22Rv1 (cell line): ENCODE results near the gene CCDC122.

ENCODE experiments used
- H3K27ac ChIP-seq: fragments of 450-650 bp; 2 replicates; pipeline ENCODE4 v1.5.1; 2017
- CTCF ChIP-seq: fragments of 450-650 bp; IDR thresholded peaks from 2 replicates; pipeline ENCODE4 v1.5.1; 2017; ENCODE audit warnings: mild to moderate bottlenecking
- ZFX ChIP-seq: fragments of 450-650 bp; IDR thresholded peaks from 2 replicates; pipeline ENCODE4 v1.6.1; 2017; ENCODE audit warnings: antibody characterized with exemption, borderline replicate concordance

Gene CCDC122

GRCh38 chr13:43911871-43912270 is 32.3 kb upstream of the CCDC122 start:
- no peak for TF ChIP-seq CTCF
- TF ChIP-seq ZFX: no peak
- H3K27ac ChIP-seq: no peak overlapping the region

- no peak for TF ChIP-seq CTCF
- no peak for TF ChIP-seq ZFX
- H3K27ac ChIP-seq: no peak overlapping the region
Observed at GRCh38 chr13:43911278-43911677, 31.7 kb upstream of the CCDC122 start.

GRCh38 chr13:43910856-43911255 is 31.3 kb upstream of the CCDC122 start:
- no peak overlapping the region for H3K27ac ChIP-seq
- TF ChIP-seq CTCF (no peak), ZFX (no peak)

- TF ChIP-seq ZFX: no peak
- peak; percentile 73 for TF ChIP-seq CTCF
- no peak overlapping the region for H3K27ac ChIP-seq
Observed at GRCh38 chr13:43908156-43909126, 28.9 kb upstream of the CCDC122 start.

GRCh38 chr13:43905435-43906031 is 26.0 kb upstream of the CCDC122 start:
- TF ChIP-seq CTCF: peak; percentile 76
- no peak for TF ChIP-seq ZFX

GRCh38 chr13:43895940-43896339 is 16.4 kb upstream of the CCDC122 start:
- TF ChIP-seq ZFX: no peak
- no peak for TF ChIP-seq CTCF
- H3K27ac ChIP-seq: no peak overlapping the region

More at GRCh38 chr13:43905435-43906031, 26.0 kb upstream of the CCDC122 start:
- H3K27ac ChIP-seq: no peak overlapping the region

- H3K27ac ChIP-seq: no peak overlapping the region
- TF ChIP-seq ZFX: no peak
- TF ChIP-seq CTCF: peak; percentile 50
Observed at GRCh38 chr13:43894438-43894837, 14.9 kb upstream of the CCDC122 start.
